Keratinocyte (primary cell): ENCODE measurements around the gene RPAP2.

ENCODE experiments used
- EZH2 ChIP-seq: IDR thresholded peaks from one replicate; pipeline ENCODE4 v1.6.1; 2012; ENCODE audit warnings: inconsistent platforms, mild to moderate bottlenecking, low read length, moderate library complexity
- TF ChIP-seq, protein P1 (sequence below), 3 experiments: IDR thresholded peaks in 1 of 3; conservative IDR thresholded peaks in 1 of 3; optimal IDR thresholded peaks in 1 of 3; 2 replicates in 2 of 3; 3 replicates in 1 of 3; pipeline versions ENCODE3 to v1.5.1; 2011; ENCODE audit warnings: low read length in 3 of 3, mild to moderate bottlenecking in 3 of 3, moderate library complexity in 2 of 3, control low read depth in 1 of 3, inconsistent platforms in 1 of 3; ENCODE audit not compliant: insufficient read depth in 2 of 3; ENCODE audit errors: extremely low read depth in 1 of 3

GRCh38 chr1:92372164-92372563, 73.3 kb downstream of the RPAP2 start:
- no peak for TF ChIP-seq EZH2
- TF ChIP-seq, protein P1, sequence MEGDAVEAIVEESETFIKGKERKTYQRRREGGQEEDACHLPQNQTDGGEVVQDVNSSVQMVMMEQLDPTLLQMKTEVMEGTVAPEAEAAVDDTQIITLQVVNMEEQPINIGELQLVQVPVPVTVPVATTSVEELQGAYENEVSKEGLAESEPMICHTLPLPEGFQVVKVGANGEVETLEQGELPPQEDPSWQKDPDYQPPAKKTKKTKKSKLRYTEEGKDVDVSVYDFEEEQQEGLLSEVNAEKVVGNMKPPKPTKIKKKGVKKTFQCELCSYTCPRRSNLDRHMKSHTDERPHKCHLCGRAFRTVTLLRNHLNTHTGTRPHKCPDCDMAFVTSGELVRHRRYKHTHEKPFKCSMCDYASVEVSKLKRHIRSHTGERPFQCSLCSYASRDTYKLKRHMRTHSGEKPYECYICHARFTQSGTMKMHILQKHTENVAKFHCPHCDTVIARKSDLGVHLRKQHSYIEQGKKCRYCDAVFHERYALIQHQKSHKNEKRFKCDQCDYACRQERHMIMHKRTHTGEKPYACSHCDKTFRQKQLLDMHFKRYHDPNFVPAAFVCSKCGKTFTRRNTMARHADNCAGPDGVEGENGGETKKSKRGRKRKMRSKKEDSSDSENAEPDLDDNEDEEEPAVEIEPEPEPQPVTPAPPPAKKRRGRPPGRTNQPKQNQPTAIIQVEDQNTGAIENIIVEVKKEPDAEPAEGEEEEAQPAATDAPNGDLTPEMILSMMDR (optimal IDR thresholded peaks at IDR 0.05 in 1 of 3, IDR thresholded peaks at IDR 0.05 in 1 of 3, conservative IDR thresholded peaks at IDR 0.05 in 1 of 3; ENCODE audit: extremely low read depth in 1 of 3, insufficient read depth in 2 of 3, low read length in 3 of 3), result no peak
